GM10248 (cell line): Measurements from ENCODE around the gene CCDC57.
"Not testable (repeated sequence)": the region's sequence is repeated elsewhere in the genome, so short reads cannot be mapped to it uniquely, and the experiment has no call there.

Experiments used
- CTCF ChIA-PET: fragments of 300-600 bp; sonication (Branson Sonifier 250); formaldehyde crosslinking; extraction: SDS; loops from one replicate; lab custom pipeline; 2021; ENCODE audit warnings: antibody characterized with exemption; lab: Yijun Ruan, JAX
- POLR2A ChIA-PET: fragments of 350-650 bp; sonication (Branson Sonifier 250); formaldehyde crosslinking; extraction: SDS; loops from one replicate; lab custom pipeline; 2020; ENCODE audit warnings: antibody characterized with exemption; lab: Yijun Ruan, JAX
- DNase-seq: peaks from one replicate; pipeline ENCODE4 v3.0.0; 2012; ENCODE audit errors: extremely low spot score
- CTCF ChIP-seq: IDR thresholded peaks from 2 replicates; pipeline ENCODE4 v1.5.1; 2012; ENCODE audit warnings: mild to moderate bottlenecking, low read depth; ENCODE audit errors: extremely low read depth, missing control alignments, control extremely low read depth

Gene CCDC57

GRCh38 chr17:82177761-82178498, 34.7 kb downstream of the CCDC57 start:
- ChIA-PET CTCF (interaction anchor here (1.3 kb wide), 1 partner anchor 13 kb away, joined by 3 read pairs; no protein-coding TSS in a partner anchor), POLR2A (no interaction called here)
- no peak for DNase-seq
- no peak for TF ChIP-seq CTCF

GRCh38 chr17:82177276-82177675, 35.4 kb downstream of the CCDC57 start:
- no peak for TF ChIP-seq CTCF
- POLR2A ChIA-PET, result no interaction called here
- CTCF ChIA-PET, result interaction anchor here (1.3 kb wide), 1 partner anchor 13 kb away, joined by 3 read pairs; no protein-coding TSS in a partner anchor
- no peak for DNase-seq

DNA sequence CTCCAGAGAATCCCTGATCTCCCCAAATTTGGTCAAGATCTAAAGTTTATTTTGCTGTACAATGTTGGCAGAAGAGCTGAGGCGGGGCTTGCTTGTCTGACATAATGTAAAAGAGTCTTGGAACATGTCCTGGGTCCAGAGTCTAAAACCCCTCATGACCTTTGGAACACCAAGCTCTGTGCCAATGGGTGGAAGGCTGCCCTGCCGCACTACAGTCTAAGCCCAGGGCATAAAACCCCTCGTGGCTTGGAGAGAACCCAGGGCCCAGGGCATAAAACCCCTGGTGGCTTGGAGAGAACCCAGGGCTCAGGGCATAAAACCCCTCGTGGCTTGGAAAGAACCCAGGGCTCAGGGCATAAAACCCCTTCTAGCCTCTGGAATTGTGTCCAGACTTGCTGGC, 36.7 kb downstream of the CCDC57 start:
- CTCF ChIA-PET, result interaction anchor here (1.0 kb wide), 1 partner anchor 22 kb away, joined by 3 read pairs; no protein-coding TSS in a partner anchor
- DNase-seq, result no peak
- no peak for TF ChIP-seq CTCF
- POLR2A ChIA-PET, result no interaction called here

DNA sequence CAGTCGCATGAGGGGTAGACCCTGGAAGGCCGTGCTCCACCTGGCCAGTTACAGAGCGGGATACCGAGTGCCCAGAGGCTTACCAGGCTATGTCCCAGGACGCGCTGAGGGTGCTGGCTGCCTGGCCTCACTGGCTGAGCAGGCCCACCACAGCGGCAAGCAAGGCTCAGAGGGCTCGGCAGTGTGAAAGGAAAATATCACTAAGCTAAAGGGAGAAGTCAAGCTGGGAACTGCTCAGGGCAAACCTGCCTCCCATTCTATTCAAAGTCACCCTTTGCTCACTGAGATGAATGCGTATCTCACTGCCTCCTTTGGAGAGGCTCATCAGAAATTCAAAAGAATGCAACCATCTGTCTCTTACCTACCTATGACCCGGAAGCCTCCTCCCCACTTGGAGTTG, 37.4 kb downstream of the CCDC57 start:
- TF ChIP-seq CTCF, result no peak
- POLR2A ChIA-PET, result no interaction called here
- CTCF ChIA-PET, result interaction anchor here (1.0 kb wide), 1 partner anchor 21 kb away, joined by 3 read pairs; no protein-coding TSS in a partner anchor
- DNase-seq, result no peak

GRCh38 chr17:82174042-82174857, 38.4 kb downstream of the CCDC57 start:
- DNase-seq, POLR2A ChIA-PET: not testable (repeated sequence)
- CTCF ChIA-PET, result interaction anchor here (1.4 kb wide), 1 partner anchor 16 kb away, joined by 3 read pairs; no protein-coding TSS in a partner anchor

DNA sequence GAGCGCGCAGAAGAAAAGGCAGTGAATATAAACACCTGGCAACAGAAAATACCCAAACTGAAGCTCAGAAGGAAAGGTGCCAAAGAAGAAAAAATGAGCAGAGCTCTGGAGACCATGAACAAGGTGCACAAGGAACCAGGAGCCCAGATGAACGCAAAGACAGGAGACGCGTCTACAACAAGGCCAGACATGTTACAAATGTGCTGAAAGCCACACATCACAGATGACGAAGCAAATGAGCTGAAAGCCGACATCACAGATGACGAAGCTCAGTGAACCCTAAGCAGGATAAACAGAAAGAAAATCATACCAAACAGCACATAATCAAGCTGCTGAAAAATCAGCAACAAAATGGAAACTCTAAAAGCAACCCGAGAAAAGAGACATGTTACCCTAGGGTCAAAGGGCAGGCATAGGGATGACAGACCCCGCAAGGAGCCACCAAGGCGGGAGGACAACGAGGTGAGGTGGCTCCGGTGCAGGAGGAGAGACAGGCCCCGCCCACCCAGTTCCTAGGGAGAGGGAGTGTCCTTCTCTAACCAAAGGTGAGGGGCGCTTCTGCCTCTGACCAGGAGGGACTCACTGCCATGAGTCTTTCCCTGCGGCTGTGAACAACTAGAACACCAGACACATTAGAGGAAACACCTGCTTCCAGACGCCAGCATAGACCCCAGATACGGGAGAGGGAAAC, 39.1 kb downstream of the CCDC57 start:
- TF ChIP-seq CTCF, result no peak
- DNase-seq, result no peak
- ChIA-PET CTCF (interaction anchor here (1.2 to 1.4 kb wide), 2 partner anchors 16 to 56 kb away, joined by 3 read pairs; no protein-coding TSS in a partner anchor), POLR2A (no interaction called here)
